ENCODE data around the gene FRRS1. TPM values are rescaled to one million over a fixed set of nuclear protein-coding genes. Genes with fewer than 3 reads are reported as not detected.

The FRRS1 gene
- total and polyA plus RNA-seq, 5 donors from 2014 or later: 0.13 to 1.1 (median 0.39) TPM; not detected in 2

DNA sequence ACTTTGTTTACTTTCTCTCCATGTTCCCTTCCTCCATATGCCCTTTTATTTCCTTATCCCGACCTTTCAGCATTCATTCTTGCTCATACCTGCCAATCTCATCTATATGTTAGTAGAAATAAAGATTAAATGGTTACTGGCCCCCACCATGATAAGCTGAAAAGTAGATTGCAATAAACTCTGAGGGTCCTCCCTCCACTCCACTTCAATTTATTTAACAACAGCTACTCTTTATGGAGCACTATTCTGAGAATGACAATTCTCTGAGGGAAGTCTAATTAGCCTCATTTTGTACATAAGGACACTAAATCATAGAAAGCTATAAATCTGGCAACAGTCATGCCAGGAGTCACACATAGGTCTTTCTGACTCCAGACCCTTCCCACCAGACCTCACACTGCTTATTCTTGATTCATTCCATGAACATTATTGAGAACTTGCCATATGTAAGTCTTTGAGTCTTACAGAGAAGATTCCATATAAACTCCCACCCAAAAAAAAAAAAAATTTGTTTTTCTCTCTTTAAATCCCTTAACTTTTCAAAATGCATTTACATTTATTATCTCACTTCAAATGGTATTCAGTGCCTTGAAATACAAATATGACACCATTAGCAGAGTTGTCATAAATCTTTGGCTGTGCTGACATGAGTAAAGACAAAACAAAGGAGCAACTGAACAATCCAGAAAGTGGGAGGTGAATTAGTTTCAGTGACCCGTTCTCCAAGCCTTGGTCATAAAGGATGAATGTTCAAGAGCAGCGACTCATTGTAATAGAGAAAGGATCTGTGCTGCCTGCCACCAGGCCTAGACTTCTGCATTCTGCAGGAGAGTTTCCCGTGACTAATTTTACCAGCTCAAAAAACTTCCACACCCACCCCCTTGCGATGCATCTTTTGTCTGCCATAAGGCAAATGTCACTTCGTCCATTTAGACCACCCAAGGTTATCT is 92.0 kb downstream of the FRRS1 start:
- no peak overlapping the region for H3K4me3 Mint-ChIP-seq
- H3K4me1 Mint-ChIP-seq: no peaks in the 10 kb centered on the region
- H3K36me3 Mint-ChIP-seq: no peaks in the 10 kb centered on the region
- Histone ChIP-seq H3K9me3 (ENCODE audit: control insufficient read depth in 2 of 2, low read length in 2 of 2) (no peaks in the 10 kb centered on the region), H3K4me1 (ENCODE audit: control insufficient read depth, insufficient read depth, low read length, poor library complexity, severe bottlenecking) (no peaks in the 10 kb centered on the region), H3K4me3 (ENCODE audit: low read depth, low read length) (no peak overlapping the region), H3K27me3 (ENCODE audit: control insufficient read depth, insufficient read depth, low read length) (peaks cover 4% of the 10 kb centered on the region), H3K36me3 (ENCODE audit: control insufficient read depth, insufficient read depth, low read length) (no peaks in the 10 kb centered on the region), H3K27ac (ENCODE audit: insufficient read depth, low read length, poor library complexity, severe bottlenecking) (no peak overlapping the region)
- no peak for DNase-seq
- peaks cover 24% of the 10 kb centered on the region for H3K27me3 Mint-ChIP-seq
- peaks cover 0 to 3% (median 0%) of the 10 kb centered on the region in 7 donors for H3K9me3 Mint-ChIP-seq
- ATAC-seq (ENCODE audit: low read depth in 2 of 2): no peak
- H3K27ac Mint-ChIP-seq: no peak overlapping the region

DNA sequence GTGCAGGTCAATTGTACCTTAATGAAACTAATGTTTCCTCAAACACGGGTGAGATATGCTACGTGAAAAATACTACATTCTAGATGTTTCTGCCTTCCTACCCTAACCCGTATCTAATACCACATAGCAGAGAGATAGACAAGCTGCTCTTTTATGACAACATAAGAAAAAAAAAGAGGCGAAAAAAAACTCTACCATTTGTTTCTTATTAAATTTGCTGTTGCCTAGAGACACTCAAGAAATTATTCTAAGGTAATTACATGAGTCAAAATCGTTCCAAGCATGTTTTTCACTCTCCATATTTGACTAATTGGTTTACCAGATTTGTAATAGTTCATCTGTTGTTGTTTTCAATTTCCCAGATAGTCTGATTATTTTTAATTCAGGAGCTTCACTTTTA is 93.1 kb downstream of the FRRS1 start:
- no peaks in the 10 kb centered on the region for H3K4me1 Mint-ChIP-seq
- H3K27ac Mint-ChIP-seq: no peak overlapping the region
- Histone ChIP-seq H3K27ac (ENCODE audit: insufficient read depth, low read length, poor library complexity, severe bottlenecking) (no peak overlapping the region), H3K36me3 (ENCODE audit: control insufficient read depth, insufficient read depth, low read length) (no peaks in the 10 kb centered on the region), H3K4me1 (ENCODE audit: control insufficient read depth, insufficient read depth, low read length, poor library complexity, severe bottlenecking) (no peaks in the 10 kb centered on the region), H3K9me3 (ENCODE audit: control insufficient read depth in 2 of 2, low read length in 2 of 2) (no peaks in the 10 kb centered on the region), H3K4me3 (ENCODE audit: low read depth, low read length) (no peak overlapping the region), H3K27me3 (ENCODE audit: control insufficient read depth, insufficient read depth, low read length) (peaks cover 3% of the 10 kb centered on the region)
- DNase-seq (no peak), ATAC-seq (ENCODE audit: low read depth in 2 of 2) (no peak)
- H3K4me3 Mint-ChIP-seq: no peak overlapping the region
- no peaks in the 10 kb centered on the region for H3K36me3 Mint-ChIP-seq
- peaks cover 27% of the 10 kb centered on the region for H3K27me3 Mint-ChIP-seq
- H3K9me3 Mint-ChIP-seq: peaks cover 0 to 3% (median 0%) of the 10 kb centered on the region in 7 donors

DNA sequence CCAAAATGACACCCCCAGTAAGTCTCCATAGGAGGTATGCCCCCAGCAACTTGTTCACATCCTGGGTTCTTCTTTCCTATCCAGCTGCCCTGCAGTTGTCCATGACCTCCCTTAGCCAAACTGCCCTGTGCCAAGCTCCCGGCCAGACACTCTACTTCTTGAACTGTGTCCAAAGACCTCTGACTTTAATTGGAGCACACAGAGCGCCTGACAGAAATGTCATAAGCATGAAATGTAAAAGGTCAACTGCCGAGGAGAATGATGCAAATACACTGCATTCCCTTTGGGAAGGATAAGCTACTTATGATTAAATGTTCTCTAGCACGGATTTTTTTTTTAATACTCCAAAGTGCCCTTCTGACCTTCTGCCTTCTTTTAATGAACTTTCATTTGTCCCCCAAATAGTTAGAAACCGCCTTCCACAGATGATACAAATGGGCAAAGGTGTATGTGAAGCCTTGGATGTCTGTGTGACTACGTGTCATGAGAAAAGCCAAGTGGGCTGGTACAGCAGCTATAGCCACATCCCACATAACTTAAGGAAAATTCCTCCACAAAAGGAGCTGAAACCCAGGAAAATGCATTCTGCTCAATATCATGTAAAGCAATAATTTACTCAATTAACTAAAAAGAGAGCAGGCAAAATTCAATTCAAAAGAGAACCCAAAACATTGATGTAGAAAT is 93.8 kb downstream of the FRRS1 start:
- ATAC-seq (ENCODE audit: low read depth in 2 of 2): no peak
- H3K27ac ChIP-seq (ENCODE audit: insufficient read depth, low read length, poor library complexity, severe bottlenecking): no peak overlapping the region

DNA sequence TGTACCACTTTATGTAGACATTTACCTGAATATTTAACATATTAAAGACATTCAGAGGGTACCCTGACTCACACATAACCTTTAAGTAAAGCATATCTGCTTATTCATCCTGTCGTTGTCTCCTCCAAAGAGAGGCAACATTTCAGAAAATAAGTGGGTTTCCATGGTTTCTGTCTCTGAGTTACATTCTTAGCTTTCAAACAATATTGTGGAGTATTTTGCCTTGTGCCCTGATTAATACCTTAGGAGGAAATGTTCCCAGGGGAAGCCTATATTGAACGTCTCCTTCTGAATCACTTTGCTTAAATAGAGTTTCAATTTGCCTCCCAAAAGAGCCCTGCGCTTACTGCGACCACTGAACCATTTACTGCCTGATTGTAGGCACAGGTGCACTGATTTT is 94.4 kb downstream of the FRRS1 start:
- Histone ChIP-seq H3K36me3 (ENCODE audit: control insufficient read depth, insufficient read depth, low read length) (no peaks in the 10 kb centered on the region), H3K4me3 (ENCODE audit: low read depth, low read length) (no peak overlapping the region), H3K27me3 (ENCODE audit: control insufficient read depth, insufficient read depth, low read length) (peaks cover 3% of the 10 kb centered on the region), H3K27ac (ENCODE audit: insufficient read depth, low read length, poor library complexity, severe bottlenecking) (no peak overlapping the region), H3K4me1 (ENCODE audit: control insufficient read depth, insufficient read depth, low read length, poor library complexity, severe bottlenecking) (no peaks in the 10 kb centered on the region), H3K9me3 (ENCODE audit: control insufficient read depth in 2 of 2, low read length in 2 of 2) (no peaks in the 10 kb centered on the region)
- Mint-ChIP-seq H3K36me3 (no peaks in the 10 kb centered on the region), H3K4me1 (no peaks in the 10 kb centered on the region), H3K27me3 (peaks cover 29% of the 10 kb centered on the region), H3K4me3 (no peak overlapping the region), H3K27ac (no peak overlapping the region), H3K9me3 (peaks cover 0 to 3% (median 0%) of the 10 kb centered on the region in 7 donors)
- ATAC-seq (ENCODE audit: low read depth in 2 of 2): no peak
- DNase-seq: no peak

More for the DNA sequence above, 93.8 kb downstream of the FRRS1 start:
- Mint-ChIP-seq H3K27me3 (peaks cover 29% of the 10 kb centered on the region), H3K9me3 (peaks cover 0 to 3% (median 0%) of the 10 kb centered on the region in 7 donors), H3K27ac (no peak overlapping the region), H3K4me3 (no peak overlapping the region), H3K4me1 (no peaks in the 10 kb centered on the region), H3K36me3 (no peaks in the 10 kb centered on the region)
- Histone ChIP-seq H3K36me3 (ENCODE audit: control insufficient read depth, insufficient read depth, low read length) (no peaks in the 10 kb centered on the region), H3K9me3 (ENCODE audit: control insufficient read depth in 2 of 2, low read length in 2 of 2) (no peaks in the 10 kb centered on the region), H3K4me1 (ENCODE audit: control insufficient read depth, insufficient read depth, low read length, poor library complexity, severe bottlenecking) (no peaks in the 10 kb centered on the region), H3K27me3 (ENCODE audit: control insufficient read depth, insufficient read depth, low read length) (peaks cover 3% of the 10 kb centered on the region), H3K4me3 (ENCODE audit: low read depth, low read length) (no peak overlapping the region)
- no peak for DNase-seq

DNA sequence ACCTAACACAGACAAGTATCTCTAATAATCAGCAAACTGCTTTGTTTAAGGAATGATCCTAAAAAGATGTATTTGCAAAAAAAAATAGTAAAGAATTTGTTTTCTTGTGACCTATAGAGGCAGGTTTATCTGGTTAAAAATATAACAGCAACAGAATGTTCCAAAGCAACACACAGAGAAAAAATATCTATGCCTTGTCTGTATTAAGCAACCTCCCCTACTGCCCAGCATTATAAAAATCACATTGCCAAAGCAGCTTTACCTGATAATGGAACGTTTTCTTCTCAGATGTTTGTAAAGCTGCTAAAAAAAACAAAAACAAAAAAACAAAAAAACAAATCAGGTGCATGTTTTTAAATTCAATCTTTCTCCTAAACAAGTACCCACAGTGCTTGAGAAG is 95.9 kb downstream of the FRRS1 start:
- H3K4me3 Mint-ChIP-seq: no peak overlapping the region
- H3K27ac Mint-ChIP-seq: no peak overlapping the region
- H3K27me3 Mint-ChIP-seq: peaks cover 29% of the 10 kb centered on the region
- Histone ChIP-seq H3K27me3 (ENCODE audit: control insufficient read depth, insufficient read depth, low read length) (peaks cover 3% of the 10 kb centered on the region), H3K27ac (ENCODE audit: insufficient read depth, low read length, poor library complexity, severe bottlenecking) (no peak overlapping the region), H3K36me3 (ENCODE audit: control insufficient read depth, insufficient read depth, low read length) (no peaks in the 10 kb centered on the region), H3K9me3 (ENCODE audit: control insufficient read depth in 2 of 2, low read length in 2 of 2) (no peaks in the 10 kb centered on the region), H3K4me3 (ENCODE audit: low read depth, low read length) (no peak overlapping the region), H3K4me1 (ENCODE audit: control insufficient read depth, insufficient read depth, low read length, poor library complexity, severe bottlenecking) (no peaks in the 10 kb centered on the region)
- ATAC-seq (ENCODE audit: low read depth in 2 of 2) (no peak), DNase-seq (no peak)
- H3K36me3 Mint-ChIP-seq: no peaks in the 10 kb centered on the region
- H3K9me3 Mint-ChIP-seq: peaks cover 0 to 3% (median 0%) of the 10 kb centered on the region in 7 donors
- H3K4me1 Mint-ChIP-seq: no peaks in the 10 kb centered on the region

DNA sequence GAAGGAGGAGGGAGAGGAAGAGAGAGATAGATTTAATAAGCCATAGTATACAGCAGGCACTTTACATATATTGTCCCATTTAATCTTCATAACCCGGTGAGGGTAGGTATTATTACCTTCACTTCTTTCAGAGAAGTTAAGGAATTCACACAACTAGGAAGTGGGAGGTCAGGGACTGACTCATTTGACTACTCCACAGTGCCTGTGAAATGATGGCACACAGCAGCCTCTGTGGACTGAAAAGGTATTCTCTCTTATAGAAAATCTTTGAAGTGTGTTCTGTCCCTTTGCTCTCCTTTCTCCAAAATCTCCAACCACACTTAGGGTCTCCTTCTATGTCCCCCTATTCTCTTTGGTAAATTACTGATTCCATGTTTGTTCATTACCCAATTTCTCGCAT is 96.6 kb downstream of the FRRS1 start:
- H3K36me3 Mint-ChIP-seq: no peaks in the 10 kb centered on the region
- Histone ChIP-seq H3K36me3 (ENCODE audit: control insufficient read depth, insufficient read depth, low read length) (no peaks in the 10 kb centered on the region), H3K27ac (ENCODE audit: insufficient read depth, low read length, poor library complexity, severe bottlenecking) (no peak overlapping the region), H3K4me1 (ENCODE audit: control insufficient read depth, insufficient read depth, low read length, poor library complexity, severe bottlenecking) (no peaks in the 10 kb centered on the region), H3K27me3 (ENCODE audit: control insufficient read depth, insufficient read depth, low read length) (peaks cover 3% of the 10 kb centered on the region), H3K4me3 (ENCODE audit: low read depth, low read length) (no peak overlapping the region), H3K9me3 (ENCODE audit: control insufficient read depth in 2 of 2, low read length in 2 of 2) (no peaks in the 10 kb centered on the region)
- H3K27ac Mint-ChIP-seq: no peak overlapping the region
- peaks cover 28% of the 10 kb centered on the region for H3K27me3 Mint-ChIP-seq
- H3K9me3 Mint-ChIP-seq: peaks cover 0 to 2% (median 0%) of the 10 kb centered on the region in 7 donors
- ATAC-seq (ENCODE audit: low read depth in 2 of 2) (no peak), DNase-seq (no peak)
- H3K4me3 Mint-ChIP-seq: no peak overlapping the region
- no peaks in the 10 kb centered on the region for H3K4me1 Mint-ChIP-seq

DNA sequence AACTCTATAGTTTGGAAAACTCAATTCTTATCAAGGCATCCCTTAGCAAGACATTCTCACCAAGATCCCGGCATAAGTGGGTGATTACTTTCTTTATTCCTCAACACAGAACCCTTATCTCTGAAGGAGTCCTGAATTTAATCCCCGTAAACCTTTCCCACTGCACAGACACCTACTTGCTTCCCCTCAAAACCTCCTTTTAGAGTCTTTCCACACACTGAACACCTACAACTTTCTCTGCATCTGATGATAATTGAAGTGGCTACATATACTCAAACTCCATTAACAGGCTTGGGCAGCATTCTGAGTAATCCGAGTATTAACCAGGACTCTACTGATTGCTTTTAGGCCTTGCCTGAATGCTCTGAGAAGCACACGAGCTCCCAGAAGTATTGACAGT is 97.1 kb downstream of the FRRS1 start:
- Histone ChIP-seq H3K27ac (ENCODE audit: insufficient read depth, low read length, poor library complexity, severe bottlenecking) (no peak overlapping the region), H3K36me3 (ENCODE audit: control insufficient read depth, insufficient read depth, low read length) (no peaks in the 10 kb centered on the region), H3K27me3 (ENCODE audit: control insufficient read depth, insufficient read depth, low read length) (peaks cover 3% of the 10 kb centered on the region), H3K9me3 (ENCODE audit: control insufficient read depth in 2 of 2, low read length in 2 of 2) (no peaks in the 10 kb centered on the region), H3K4me1 (ENCODE audit: control insufficient read depth, insufficient read depth, low read length, poor library complexity, severe bottlenecking) (no peaks in the 10 kb centered on the region), H3K4me3 (ENCODE audit: low read depth, low read length) (no peak overlapping the region)
- Mint-ChIP-seq H3K4me3 (no peak overlapping the region), H3K9me3 (peaks cover 0 to 2% (median 0%) of the 10 kb centered on the region in 7 donors), H3K4me1 (no peaks in the 10 kb centered on the region), H3K36me3 (no peaks in the 10 kb centered on the region), H3K27me3 (peaks cover 29% of the 10 kb centered on the region), H3K27ac (no peak overlapping the region)
- DNase-seq: no peak
- no peak for ATAC-seq (ENCODE audit: low read depth in 2 of 2)

All from CD4-positive, CD25-positive, alpha-beta regulatory T cell (primary cell).